A673 (cell line): ENCODE results near the gene TOR1B.

Experiments used
- EZH2 ChIP-seq: fragments of 200-600 bp; sonication (generic); IDR thresholded peaks from 2 replicates; pipeline ENCODE4 v1.6.1; 2017; ENCODE audit warnings: borderline replicate concordance, low read depth, mild to moderate bottlenecking, mixed read lengths, antibody characterized with exemption, low read length; ENCODE audit not compliant: poor library complexity, severe bottlenecking
- TF ChIP-seq, protein P1 (sequence below): fragments of 300-800, 200-600 bp; sonication (generic); conservative IDR thresholded peaks from 2 replicates; pipeline ENCODE4 v1.5.1; 2017; ENCODE audit warnings: low read depth, mild to moderate bottlenecking, antibody characterized with exemption, low read length, moderate library complexity, mixed read lengths

DNA sequence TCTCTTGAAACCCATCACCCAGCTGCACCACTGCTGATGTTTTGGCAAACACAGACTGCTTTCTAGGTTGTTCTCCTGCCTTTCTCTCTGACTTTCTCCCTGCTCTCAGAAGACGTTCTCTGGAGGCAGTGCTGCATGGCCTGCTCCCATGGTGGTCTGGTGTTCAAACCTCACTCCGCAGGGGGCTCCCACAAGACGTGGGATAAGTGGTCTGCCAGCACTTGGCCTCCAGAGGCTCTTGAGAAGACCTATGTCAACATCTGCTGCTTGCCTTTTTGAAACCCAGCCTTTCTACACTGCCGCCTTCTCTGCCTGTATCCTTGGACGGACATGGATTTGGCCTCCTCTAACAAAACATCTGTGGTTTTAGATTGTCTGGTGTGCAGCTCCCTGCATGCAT is 48.8 kb downstream of the TOR1B start:
- TF ChIP-seq EZH2: no peak
- TF ChIP-seq, protein P1, sequence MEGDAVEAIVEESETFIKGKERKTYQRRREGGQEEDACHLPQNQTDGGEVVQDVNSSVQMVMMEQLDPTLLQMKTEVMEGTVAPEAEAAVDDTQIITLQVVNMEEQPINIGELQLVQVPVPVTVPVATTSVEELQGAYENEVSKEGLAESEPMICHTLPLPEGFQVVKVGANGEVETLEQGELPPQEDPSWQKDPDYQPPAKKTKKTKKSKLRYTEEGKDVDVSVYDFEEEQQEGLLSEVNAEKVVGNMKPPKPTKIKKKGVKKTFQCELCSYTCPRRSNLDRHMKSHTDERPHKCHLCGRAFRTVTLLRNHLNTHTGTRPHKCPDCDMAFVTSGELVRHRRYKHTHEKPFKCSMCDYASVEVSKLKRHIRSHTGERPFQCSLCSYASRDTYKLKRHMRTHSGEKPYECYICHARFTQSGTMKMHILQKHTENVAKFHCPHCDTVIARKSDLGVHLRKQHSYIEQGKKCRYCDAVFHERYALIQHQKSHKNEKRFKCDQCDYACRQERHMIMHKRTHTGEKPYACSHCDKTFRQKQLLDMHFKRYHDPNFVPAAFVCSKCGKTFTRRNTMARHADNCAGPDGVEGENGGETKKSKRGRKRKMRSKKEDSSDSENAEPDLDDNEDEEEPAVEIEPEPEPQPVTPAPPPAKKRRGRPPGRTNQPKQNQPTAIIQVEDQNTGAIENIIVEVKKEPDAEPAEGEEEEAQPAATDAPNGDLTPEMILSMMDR: no peak
